Measurements from ENCODE around the gene ARSJ. TPM values are rescaled to one million over a fixed set of nuclear protein-coding genes. Genes with fewer than 3 reads are reported as not detected.

The ARSJ gene
- 68.2 and 85.9 TPM in 2 replicates for total RNA-seq

GRCh38 chr4:113979148-113979904 is at the start of gene ARSJ:
TSS of gene ARSJ (minus strand) at chr4:113979647. CDS start at chr4:113978834, 813 bp downstream.

Other genes with a start within 250 kb of the ARSJ start
- gene CAMK2D, start 217.9 kb downstream of the ARSJ start, total RNA-seq, result 22.1 and 49.7 TPM in 2 replicates